ENCODE results near the gene OBP2A.
"Not testable (repeated sequence)": the region's sequence is repeated elsewhere in the genome, so short reads cannot be mapped to it uniquely, and the experiment has no call there.

OBP2A gene

GRCh38 chr9:135545646-135546176 is at the start of gene OBP2A:
Gene OBP2A, plus strand, starts transcription at chr9:135546126. Its CDS starts 55 bp downstream, at chr9:135546181.
- DNase-seq (ENCODE audit: low spot score) = not testable (repeated sequence)

GRCh38 chr9:135498381-135499126 is 47.4 kb upstream of the OBP2A start:
- DNase-seq (ENCODE audit: low spot score) = no peak

- DNase-seq (ENCODE audit: low spot score) = peak; percentile 91
Observed at GRCh38 chr9:135499326-135500070, 46.4 kb upstream of the OBP2A start.

DNA sequence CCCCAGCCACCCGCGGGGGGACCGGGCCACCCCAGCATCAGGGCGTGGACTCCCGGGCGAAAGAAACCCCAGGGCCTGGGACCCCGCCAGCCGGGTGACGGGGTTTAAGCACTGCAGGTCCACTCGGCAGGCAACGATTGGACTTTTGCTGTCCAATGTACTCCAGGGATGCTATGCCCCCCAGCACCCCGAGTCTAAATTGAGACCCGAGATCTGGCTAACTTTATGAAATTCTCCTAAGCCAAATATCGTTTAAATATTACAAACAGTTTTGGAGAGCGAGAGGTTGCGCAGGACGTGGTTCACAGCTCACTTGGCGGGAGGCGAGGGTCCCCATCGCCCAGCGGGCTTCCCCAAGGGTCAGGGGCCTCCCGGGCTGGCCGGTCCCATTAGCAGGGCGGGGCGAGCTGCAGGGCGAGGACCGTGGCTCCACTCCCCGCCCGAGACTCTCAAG is 45.8 kb upstream of the OBP2A start:
- DNase-seq (ENCODE audit: low spot score) = no peak

- peak; percentile 84 for DNase-seq (ENCODE audit: low spot score)
Observed at GRCh38 chr9:135500525-135501260, 45.2 kb upstream of the OBP2A start, which contains the start of gene MRPS2. Gene MRPS2, plus strand, starts transcription at chr9:135500682. Its CDS starts 29 bp downstream, at chr9:135500711.

DNA sequence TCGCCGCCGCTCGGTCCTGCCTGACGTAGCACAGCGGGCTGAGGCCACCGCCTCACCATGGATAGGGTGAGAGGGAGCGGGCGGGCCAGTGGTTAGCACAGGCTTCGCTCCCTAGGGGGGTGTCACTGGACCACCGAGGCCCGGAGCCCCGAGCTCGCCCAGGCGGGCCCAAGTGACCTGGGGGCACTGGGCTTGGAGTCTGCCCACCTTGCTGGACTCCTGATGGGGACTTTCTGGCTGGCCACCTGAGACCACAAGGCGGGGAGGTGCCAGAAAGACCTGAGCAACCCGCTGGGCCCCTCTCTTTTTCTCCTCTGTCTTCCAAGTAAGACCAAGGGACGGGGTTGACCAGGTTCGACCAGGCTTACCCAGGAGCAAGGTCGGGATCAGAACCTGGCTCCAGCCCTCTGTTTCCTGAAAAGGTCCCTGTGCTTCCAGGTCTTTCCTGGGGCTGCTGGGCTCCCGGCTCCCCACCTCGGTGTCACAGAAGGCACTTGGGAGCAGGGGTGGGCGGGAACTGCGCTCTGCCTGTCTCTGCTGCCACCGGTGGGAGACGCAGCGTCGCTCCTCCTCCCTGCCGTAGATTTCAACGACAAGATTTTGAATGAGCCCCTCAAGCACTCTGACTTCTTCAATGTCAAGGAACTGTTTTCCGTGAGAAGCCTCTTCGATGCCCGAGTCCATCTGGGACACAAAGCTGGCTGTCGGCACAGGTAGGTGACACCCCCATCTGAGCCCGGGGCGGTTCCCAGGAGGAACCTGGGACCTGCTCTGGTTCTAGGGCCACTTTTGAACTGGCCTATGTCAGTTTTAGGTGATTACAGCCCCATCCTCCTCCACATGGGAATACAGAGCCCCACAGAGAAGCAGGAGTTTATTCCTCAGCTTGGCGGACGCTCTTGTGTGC is 44.4 kb upstream of the OBP2A start:
- no peak for DNase-seq (ENCODE audit: low spot score)

DNA sequence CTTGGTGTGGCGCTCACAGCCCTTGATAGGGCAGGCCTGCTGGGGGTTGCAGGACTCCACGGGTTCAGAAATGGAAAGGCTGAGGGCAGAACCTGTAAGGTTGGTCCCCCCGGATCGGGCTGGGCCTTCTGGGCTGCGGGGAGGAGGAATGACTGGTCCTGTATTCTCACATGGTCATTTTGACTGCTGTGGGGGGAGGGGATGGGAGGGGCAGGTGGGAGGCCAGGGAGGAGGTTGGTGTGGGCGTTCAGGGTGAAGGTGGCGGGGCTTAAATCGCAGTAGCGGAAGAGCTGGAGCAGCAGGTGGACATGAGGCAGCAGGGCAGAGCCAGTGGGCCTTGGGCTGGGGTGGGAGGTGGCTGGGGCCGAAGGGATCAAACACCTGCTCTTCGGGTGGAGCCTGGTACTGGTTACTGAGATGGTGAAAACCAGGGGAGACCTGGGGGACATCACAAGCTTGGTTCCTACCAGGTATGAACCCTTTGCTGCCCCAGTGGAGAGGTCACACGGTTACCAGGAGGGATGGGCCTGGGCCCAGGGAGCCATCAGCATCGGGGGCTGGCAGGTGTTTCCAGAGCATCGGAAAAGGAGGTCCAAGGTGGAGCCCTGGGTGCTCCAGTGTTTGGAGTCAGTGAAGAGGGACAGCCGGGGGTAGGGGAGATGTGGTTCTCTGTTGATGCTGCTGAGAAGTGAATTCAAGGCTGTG is 43.6 kb upstream of the OBP2A start:
- DNase-seq (ENCODE audit: low spot score) = no peak

- no peak for DNase-seq (ENCODE audit: low spot score)
Observed at GRCh38 chr9:135502873-135503321, 43.0 kb upstream of the OBP2A start.

- DNase-seq (ENCODE audit: low spot score) = no peak
Observed at GRCh38 chr9:135503371-135504261, 42.3 kb upstream of the OBP2A start.

GRCh38 chr9:135504262-135505243 is 41.4 kb upstream of the OBP2A start:
- DNase-seq (ENCODE audit: low spot score) = peak; percentile 62

DNA sequence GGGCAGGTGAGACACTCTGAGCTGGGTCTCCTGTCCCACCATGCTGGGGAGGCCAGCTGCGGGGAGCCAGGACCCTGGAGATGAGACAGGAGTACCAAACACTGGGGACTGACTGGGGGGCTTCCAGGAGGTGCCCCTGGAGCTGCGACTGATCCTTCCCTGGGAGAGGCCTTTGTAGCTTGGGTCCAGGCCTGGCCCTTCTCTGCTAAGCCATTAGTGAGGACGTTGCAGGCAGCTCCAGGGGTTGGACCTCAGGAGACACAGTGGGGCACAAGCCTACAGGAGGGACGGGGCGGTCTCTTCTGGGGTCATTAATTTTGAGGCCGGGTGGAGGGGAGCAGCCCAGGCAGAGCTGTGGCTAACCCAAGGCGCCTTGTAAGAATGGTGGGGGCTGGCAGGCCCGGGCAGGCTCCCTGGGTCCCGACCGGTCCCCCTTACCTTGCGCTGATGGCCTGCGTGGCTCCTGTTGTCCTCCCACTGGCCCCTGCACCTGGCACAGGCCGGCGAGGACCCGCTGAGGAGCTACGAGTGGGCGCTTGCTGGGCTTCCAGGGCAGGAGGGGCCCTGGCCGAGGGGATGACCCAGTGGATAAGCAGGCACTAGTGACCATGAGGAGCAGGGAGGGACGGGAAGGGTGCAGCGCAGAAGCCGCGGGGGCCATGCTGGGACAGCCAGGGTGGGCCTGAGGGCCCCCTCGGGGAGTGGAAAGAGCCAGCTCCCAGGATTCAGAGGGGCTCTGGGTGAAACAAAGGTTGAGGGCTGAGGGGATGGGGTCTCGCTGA is 40.3 kb upstream of the OBP2A start:
- DNase-seq (ENCODE audit: low spot score) = no peak

DNA sequence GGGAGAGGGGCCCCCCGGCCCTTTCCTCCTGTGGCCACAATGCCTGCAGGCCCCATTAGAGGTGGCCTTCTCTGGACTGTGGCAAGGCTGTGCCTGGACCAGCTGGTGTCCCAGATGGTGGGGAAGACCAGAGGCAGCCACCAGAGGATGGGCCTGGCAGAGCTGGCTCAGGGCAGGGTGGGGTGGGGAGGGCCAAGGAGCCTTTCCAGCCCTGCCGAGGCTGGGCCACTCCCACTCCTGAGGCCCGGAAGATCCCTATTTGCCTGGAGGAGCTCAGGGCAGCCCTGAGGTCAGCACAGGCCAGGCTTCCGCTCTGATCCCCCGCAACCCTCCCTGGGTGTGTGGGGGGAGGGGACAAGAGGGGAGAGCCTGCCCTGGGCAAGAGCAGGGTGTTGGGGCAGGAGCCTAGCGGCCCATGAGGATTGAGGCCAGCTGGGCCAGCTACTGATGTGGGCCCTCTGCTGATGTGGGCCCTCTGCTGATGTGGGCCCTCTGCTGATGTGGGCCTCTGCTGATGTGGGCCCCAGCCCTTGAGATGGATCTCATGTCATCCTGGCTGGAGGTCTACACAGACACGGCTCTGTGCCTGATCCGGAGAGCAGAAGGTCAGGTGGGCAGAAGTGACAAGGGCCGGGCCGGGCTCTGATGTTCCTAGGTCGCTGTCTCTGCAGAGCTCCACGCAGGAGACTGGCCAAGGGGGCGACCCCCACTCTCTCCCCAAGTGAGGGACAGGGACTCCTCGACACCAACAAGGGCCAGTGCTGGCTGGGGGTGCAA is 39.4 kb upstream of the OBP2A start:
- DNase-seq (ENCODE audit: low spot score) = no peak

DNA sequence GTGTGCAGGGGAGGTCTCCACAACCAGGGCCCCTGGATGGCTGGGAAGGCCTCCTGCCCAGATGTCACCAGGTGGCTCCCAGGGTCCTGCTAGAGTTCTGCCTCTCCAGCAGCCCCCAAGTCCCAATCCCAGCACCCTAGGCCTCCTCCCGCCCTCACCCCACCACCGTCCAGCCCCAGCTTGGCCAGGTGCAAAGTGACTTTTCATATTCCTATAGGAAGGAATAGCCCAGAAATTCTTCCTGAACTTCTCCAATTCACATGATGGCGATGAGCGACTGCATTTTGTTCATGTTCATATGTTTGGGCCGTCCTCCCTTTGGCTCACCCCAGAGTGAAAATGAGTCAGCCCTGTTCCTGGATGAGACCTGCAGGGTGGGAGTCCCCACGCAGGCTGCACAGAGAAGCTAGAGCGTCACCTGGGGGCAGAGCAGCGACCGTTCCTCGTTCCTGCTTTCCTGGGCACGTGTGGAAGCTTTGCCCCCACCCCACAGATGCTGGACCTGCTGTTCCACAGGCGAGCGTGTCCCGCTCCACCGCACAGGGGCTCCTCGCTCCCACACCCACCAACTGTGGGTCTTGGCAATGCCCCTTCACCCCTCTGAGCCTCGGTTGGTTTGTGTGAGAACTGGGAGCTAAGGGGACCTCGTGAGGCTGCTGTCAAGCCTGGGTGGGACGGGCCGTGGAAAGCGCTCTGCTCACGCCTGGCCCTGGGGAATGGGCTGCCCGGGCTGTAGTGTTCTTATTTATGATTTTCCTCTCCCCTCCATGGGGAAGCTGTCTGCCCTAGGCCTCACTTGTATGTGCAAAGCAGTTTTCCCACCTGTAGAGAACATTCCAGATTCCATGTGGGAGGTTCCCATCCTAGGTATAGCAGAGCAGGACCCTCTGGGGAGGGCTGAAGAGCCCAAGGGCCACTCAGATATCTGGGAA is 38.6 kb upstream of the OBP2A start:
- DNase-seq (ENCODE audit: low spot score) = no peak

GRCh38 chr9:135508211-135508820 is 37.6 kb upstream of the OBP2A start:
- no peak for DNase-seq (ENCODE audit: low spot score)

GRCh38 chr9:135509458-135509857 is 36.5 kb upstream of the OBP2A start:
- no peak for DNase-seq (ENCODE audit: low spot score)
